Skeletal muscle tissue (tissue), 4 donors: Measurements from ENCODE around the gene PNPLA2. TPM values are rescaled to one million over a fixed set of nuclear protein-coding genes. Genes with fewer than 3 reads are reported as not detected.
A peak's percentile ranks its signal among the peaks of the same experiment; 100 is the strongest.

Experiments used
- H3K27ac ChIP-seq: one replicate; pipeline ENCODE4 v1.7.0; 2013; ENCODE audit warnings: mild to moderate bottlenecking, low read depth, low read length, inconsistent platforms
- H3K27me3 ChIP-seq, 3 donors: one replicate each; pipeline ENCODE4 v1.7.0; 2013; ENCODE audit warnings: low read length in 3 of 3; ENCODE audit not compliant: control insufficient read depth in 3 of 3, insufficient read depth in 3 of 3
- H3K36me3 ChIP-seq, 3 donors: one replicate each; pipeline ENCODE4 v1.7.0; 2013; ENCODE audit warnings: low read length in 3 of 3; ENCODE audit not compliant: control insufficient read depth in 3 of 3, insufficient read depth in 3 of 3
- H3K4me1 ChIP-seq, 3 donors: one replicate each; pipeline ENCODE4 v1.7.0; 2013; ENCODE audit warnings: low read length in 3 of 3, mild to moderate bottlenecking in 3 of 3; ENCODE audit not compliant: control insufficient read depth in 3 of 3, insufficient read depth in 3 of 3
- H3K4me3 ChIP-seq, 3 donors: one replicate each; pipeline ENCODE4 v1.7.0; 2013; ENCODE audit warnings: low read length in 3 of 3
- H3K9ac ChIP-seq, 3 donors: one replicate each; pipeline ENCODE4 v1.7.0; 2013; ENCODE audit warnings: low read length in 3 of 3, mild to moderate bottlenecking in 3 of 3, moderate library complexity in 2 of 3, low read depth in 1 of 3
- H3K9me3 ChIP-seq, 3 donors: one replicate each; pipeline ENCODE4 v1.7.0; 2013; ENCODE audit warnings: low read length in 3 of 3; ENCODE audit not compliant: control insufficient read depth in 3 of 3
- total RNA-seq: library from RNA; depleted of rRNA; stranded (reverse); fragments of >200 nt; gene quantifications from one replicate; pipeline ENCODE4 v1.2.3, GENCODE V29; 2014
- donor health status: Osteomylitis.

Gene PNPLA2
- total RNA-seq, 1 donor from 2014 or later: 13.6 TPM

DNA sequence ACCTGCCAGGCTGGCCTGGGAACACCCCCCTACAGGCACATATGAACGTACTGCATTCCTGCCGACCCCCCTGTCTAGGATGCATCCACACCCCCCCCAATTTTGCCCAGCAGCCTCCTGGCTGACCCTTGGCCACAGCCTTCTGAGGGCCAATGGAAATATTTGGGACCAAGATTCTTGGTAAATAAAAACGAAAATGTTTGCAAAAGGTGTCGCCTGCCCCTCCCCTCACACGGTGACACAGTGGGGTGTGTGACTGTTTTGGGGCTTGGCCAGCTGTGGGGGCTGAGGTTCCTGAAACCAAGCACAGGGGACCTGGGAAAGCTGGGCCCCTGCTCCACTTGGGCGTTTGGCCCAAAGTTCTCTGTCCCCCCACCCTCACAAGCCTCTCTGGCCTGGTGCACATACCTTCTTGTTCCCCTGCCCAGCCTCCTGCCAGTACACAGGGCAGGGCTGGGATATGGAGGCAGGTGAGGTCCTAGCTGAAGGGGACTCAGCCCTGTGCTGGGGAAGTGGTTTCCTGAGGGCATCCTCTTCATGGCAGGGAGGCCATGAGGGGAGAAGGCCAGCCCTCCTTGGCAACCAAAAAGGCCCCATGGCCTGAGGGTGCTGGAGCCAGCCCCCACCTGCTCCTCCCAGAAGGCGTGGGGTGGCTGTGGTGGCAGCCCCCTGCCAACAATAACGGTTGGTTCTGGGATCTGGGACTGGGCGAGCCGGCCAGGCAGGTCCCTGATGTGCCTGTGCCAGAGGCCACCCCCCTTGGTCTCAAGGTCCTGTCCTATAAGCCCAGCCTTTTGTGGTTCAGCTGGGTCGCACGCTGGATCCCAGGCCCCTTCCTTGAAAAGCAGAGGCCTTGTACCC is 6.9 kb downstream of the PNPLA2 start:
- peaks cover 12 to 28% (median 23%) of the 10 kb centered on the region in 3 donors for H3K36me3 ChIP-seq
- H3K4me1 ChIP-seq: peaks cover 56 to 75% (median 61%) of the 10 kb centered on the region in 3 donors
- peak overlapping the region in 1 of 3 donors; percentile 3 for H3K9ac ChIP-seq
- H3K4me3 ChIP-seq: no peak overlapping the region
- H3K9me3 ChIP-seq: no peaks in the 10 kb centered on the region
- H3K27me3 ChIP-seq: peaks cover 13 to 50% (median 26%) of the 10 kb centered on the region in 3 donors
- H3K27ac ChIP-seq: no peak overlapping the region

DNA sequence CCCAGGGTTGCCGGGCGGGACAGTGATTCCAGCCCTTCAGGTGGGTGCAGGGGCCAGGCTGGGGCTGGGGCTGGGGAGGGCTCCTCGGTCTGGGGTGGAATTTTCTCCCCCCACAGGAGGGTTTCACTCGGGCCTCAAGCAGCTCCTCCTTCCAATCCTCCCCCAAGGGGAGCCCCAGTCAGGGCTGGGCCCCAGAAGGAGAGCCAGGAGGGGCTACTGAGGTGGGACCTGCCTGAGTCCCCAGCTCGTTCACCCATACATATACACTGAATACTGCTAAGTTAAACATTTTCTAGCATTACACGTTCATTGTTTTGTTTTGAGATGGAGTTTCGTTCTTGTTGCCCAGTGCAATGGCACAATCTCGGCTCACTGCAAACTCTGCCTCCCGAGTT is 7.5 kb downstream of the PNPLA2 start:
- Histone ChIP-seq H3K27me3 (peaks cover 13 to 54% (median 26%) of the 10 kb centered on the region in 3 donors), H3K4me1 (peaks cover 55 to 75% (median 59%) of the 10 kb centered on the region in 3 donors), H3K4me3 (no peak overlapping the region), H3K9ac (no peak overlapping the region), H3K36me3 (peaks cover 12 to 28% (median 23%) of the 10 kb centered on the region in 3 donors), H3K27ac (no peak overlapping the region), H3K9me3 (no peaks in the 10 kb centered on the region)

DNA sequence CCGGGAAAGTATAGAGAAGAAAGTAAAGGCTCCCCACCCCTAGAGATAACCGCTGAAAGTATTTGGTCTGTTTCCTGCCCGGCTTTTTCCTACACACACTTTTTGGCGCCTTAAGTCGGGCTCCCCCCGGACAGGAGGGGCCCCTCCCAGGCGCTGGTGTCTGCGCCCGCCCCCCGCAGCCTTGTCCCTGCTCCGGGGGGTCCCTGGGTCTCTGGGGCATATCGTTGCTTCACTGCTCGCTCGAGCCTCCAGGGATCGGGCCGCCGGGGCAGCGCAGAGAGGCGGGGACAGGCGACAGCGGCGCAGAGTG is 8.1 kb downstream of the PNPLA2 start:
- Histone ChIP-seq H3K36me3 (peaks cover 12 to 24% (median 23%) of the 10 kb centered on the region in 3 donors), H3K4me3 (peak overlapping the region; percentile 7 to 52 (median 49)), H3K27me3 (peaks cover 13 to 60% (median 26%) of the 10 kb centered on the region in 3 donors), H3K9me3 (no peaks in the 10 kb centered on the region), H3K9ac (peak overlapping the region in 1 of 3 donors; percentile 62), H3K27ac (no peak overlapping the region), H3K4me1 (peaks cover 54 to 75% (median 56%) of the 10 kb centered on the region in 3 donors)

DNA sequence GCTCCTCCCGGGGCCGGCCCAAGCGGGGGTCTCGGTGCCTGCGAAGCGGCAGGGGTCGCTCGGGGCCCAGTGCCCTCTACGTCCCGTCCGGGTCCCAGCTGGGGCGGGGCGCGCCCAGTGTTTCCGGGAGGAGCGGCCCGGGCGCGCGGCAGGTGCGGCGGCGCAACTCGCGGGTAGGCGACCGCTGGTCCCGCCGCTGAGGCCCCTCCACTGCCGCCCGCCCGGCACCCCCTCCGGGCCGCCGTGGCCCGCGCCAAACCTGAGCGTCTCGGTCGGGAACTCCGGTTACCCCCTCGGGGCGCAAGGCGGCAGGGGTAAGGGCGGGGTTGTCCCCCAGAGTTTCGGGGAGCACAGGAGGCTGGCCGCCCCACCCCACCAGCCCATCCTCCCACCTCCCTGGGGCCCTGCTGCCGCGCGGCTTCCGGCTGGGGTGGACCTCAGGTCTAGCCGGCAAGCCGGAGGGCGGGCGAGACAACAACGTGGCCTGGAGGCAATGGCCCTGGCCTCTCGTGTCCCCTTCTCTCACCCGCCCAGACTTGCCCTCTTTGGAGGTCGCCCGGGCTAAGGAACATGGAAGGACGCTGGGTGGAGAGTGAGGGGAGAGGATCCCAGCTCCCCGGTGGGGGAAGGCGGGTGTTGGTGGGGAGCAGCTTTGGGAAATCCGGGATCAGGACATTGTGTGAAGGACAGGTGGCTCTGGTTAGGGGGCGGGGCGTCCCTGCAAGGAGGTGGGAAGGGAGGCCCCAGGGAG is 8.6 kb downstream of the PNPLA2 start:
- H3K9me3 ChIP-seq: no peaks in the 10 kb centered on the region
- peak overlapping the region; percentile 7 to 52 (median 49) for H3K4me3 ChIP-seq
- peaks cover 12 to 22% (median 20%) of the 10 kb centered on the region in 3 donors for H3K36me3 ChIP-seq
- peaks cover 13 to 63% (median 26%) of the 10 kb centered on the region in 3 donors for H3K27me3 ChIP-seq
- H3K4me1 ChIP-seq: peaks cover 54 to 75% (median 56%) of the 10 kb centered on the region in 3 donors
- peak overlapping the region; percentile 40 for H3K27ac ChIP-seq
- peak overlapping the region; percentile 43 to 62 (median 45) for H3K9ac ChIP-seq

DNA sequence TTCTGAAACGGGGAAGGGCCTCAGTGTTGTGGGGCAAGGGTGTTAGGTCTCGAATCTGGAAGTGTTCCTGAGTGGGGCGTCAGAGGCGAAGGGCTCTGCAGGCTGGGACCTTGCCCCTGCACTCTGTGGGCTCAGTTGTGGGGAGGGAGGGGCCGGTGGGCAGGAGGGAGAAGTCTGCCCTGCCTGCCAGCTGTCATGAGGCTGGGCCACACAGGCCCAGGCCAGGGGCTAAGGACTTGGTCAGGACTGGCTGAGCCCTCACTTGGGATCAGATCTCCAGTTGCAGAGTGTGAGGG is 9.1 kb downstream of the PNPLA2 start, which contains the start of gene CRACR2B:
Gene CRACR2B (plus strand): TSS at position 23 of the 296 bp plus-strand sequence. CDS start 689 bp downstream, outside the sequence.
- no peaks in the 10 kb centered on the region for H3K9me3 ChIP-seq
- H3K9ac ChIP-seq: peak within 1 kb of the TSS; percentile 43 to 62 (median 45)
- H3K27me3 ChIP-seq: peaks cover 13 to 63% (median 26%) of the 10 kb centered on the region in 3 donors
- peak within 1 kb of the TSS; percentile 7 to 52 (median 49) for H3K4me3 ChIP-seq
- H3K4me1 ChIP-seq: peaks cover 54 to 74% (median 55%) of the 10 kb centered on the region in 3 donors
- H3K36me3 ChIP-seq: peaks cover 12 to 20% (median 19%) of the 10 kb centered on the region in 3 donors
- peak within 1 kb of the TSS; percentile 40 for H3K27ac ChIP-seq

DNA sequence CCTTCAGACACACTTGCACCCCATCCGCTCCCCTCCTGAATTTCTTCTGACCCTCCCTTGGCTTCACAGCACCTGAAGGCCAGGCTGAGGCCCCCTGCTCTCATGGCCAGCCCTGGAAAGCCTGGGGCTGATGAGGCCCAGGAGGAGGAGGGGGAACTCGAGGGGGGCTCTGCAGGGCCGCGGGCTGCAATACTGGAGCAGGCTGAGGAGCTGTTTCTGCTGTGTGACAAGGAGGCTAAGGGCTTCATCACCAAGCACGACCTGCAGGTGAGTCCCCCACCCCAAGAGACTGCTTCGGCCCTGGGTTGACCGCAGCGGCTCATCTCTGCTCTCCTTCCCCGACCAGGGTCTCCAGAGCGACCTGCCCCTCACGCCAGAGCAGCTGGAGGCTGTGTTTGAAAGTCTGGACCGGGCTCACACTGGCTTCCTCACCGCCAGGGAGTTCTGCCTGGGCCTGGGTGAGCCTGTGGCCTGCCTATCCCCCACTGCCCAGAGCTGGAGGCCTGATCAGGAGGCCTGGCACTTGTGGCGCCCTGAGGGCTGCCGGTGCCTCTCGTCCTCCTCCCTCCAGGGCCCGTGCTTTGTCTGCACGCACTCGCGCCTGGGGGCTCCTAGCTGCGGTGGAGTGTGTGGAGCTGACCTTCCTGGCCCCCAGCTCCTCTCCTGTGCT is 9.9 kb downstream of the PNPLA2 start:
- Histone ChIP-seq H3K9me3 (no peaks in the 10 kb centered on the region), H3K36me3 (peaks cover 12 to 20% (median 15%) of the 10 kb centered on the region in 3 donors), H3K9ac (peak overlapping the region in 1 of 3 donors; percentile 62), H3K4me3 (peak overlapping the region in 1 of 3 donors; percentile 49), H3K27ac (peak overlapping the region; percentile 25), H3K4me1 (peaks cover 54 to 75% (median 57%) of the 10 kb centered on the region in 3 donors), H3K27me3 (peaks cover 13 to 63% (median 26%) of the 10 kb centered on the region in 3 donors)

DNA sequence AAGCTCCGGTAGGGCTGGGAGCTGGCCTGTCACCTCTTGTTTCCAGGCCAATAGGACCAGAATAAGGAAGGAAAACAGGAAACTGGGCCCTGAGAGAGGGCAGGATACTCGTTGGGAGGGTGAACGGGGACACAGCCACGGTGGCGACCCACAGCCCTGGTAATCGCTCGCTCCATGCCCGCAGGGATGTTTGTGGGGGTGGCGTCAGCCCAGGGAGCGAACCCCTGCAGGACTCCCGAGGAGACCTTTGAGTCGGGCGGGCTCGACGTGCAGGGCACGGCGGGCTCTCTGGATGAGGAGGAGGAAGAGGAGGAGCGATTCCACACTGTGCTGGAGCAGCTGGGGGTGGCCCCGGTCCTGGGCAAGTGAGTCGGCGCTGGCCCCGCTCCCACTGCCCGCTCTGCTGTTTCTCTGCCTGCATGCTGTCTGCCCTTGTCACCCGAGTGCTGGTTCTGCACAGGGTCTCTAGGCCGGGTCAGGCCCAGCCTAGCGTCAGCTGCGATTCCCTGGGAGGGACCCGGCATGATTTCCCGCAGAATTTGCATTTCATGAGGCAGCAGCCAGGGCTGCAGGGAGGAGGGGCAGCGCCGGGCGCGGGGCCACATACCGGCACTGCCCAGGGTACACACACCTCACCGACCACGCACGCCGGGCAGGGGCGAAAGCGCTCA is 10.6 kb downstream of the PNPLA2 start:
- H3K27ac ChIP-seq: no peak overlapping the region
- H3K4me3 ChIP-seq: peak overlapping the region; percentile 49 to 58 (median 56)
- H3K36me3 ChIP-seq: peaks cover 6 to 14% (median 10%) of the 10 kb centered on the region in 3 donors
- H3K27me3 ChIP-seq: peaks cover 13 to 63% (median 26%) of the 10 kb centered on the region in 3 donors
- peak overlapping the region in 2 of 3 donors; percentile 43 to 62 for H3K9ac ChIP-seq
- peaks cover 60 to 80% (median 64%) of the 10 kb centered on the region in 3 donors for H3K4me1 ChIP-seq
- H3K9me3 ChIP-seq: no peaks in the 10 kb centered on the region

DNA sequence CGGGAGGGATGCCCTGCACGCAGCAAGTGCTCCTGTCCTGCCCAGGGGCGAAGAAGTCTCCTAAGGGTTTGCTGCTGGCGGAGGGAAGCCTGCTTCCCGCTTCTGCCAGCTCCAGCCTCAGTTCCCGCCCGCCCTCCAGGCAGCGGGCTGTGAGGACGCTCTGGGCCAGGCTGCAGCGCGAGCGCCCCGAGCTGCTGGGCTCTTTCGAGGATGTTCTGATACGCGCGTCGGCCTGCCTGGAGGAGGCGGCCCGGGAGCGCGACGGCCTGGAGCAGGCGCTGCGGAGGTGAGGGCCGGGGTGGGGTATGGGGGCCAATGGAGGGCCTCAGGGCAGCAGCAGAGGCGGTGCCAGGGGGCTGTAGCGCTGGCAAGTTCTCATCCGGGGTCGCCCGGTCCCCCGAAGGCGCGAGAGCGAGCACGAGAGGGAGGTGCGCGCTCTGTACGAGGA is 11.2 kb downstream of the PNPLA2 start:
- peaks cover 4 to 8% (median 4%) of the 10 kb centered on the region in 3 donors for H3K36me3 ChIP-seq
- H3K9me3 ChIP-seq: no peaks in the 10 kb centered on the region
- peak overlapping the region in 1 of 3 donors; percentile 62 for H3K9ac ChIP-seq
- peaks cover 13 to 63% (median 26%) of the 10 kb centered on the region in 3 donors for H3K27me3 ChIP-seq
- peak overlapping the region; percentile 49 to 58 (median 56) for H3K4me3 ChIP-seq
- no peak overlapping the region for H3K27ac ChIP-seq
- H3K4me1 ChIP-seq: peaks cover 65 to 81% (median 69%) of the 10 kb centered on the region in 3 donors
